Measurements from ENCODE around the gene ZNF611.
"Not testable (repeated sequence)": the region's sequence is repeated elsewhere in the genome, so short reads cannot be mapped to it uniquely, and the experiment has no call there.

The ZNF611 gene

GRCh38 chr19:52685811-52686210 is 49.0 kb downstream of the ZNF611 start:
- in situ Hi-C loops (cut with MboI; ENCODE audit: low sequenced_read_pairs), result no loop called here

- in situ Hi-C loops (cut with MboI; ENCODE audit: low sequenced_read_pairs), result not testable (repeated sequence)
Measured at GRCh38 chr19:52681216-52681615, 53.6 kb downstream of the ZNF611 start.

- in situ Hi-C loops (cut with MboI; ENCODE audit: low sequenced_read_pairs), result no loop called here
Measured at GRCh38 chr19:52679598-52679997, 55.2 kb downstream of the ZNF611 start.

GRCh38 chr19:52675239-52675638 is 59.6 kb downstream of the ZNF611 start:
- in situ Hi-C loops (cut with MboI; ENCODE audit: low sequenced_read_pairs), result not testable (repeated sequence)

GRCh38 chr19:52673014-52673413 is 61.8 kb downstream of the ZNF611 start:
- in situ Hi-C loops (cut with MboI; ENCODE audit: low sequenced_read_pairs), result no loop called here

GRCh38 chr19:52670046-52670445 is 64.8 kb downstream of the ZNF611 start:
- in situ Hi-C loops (cut with MboI; ENCODE audit: low sequenced_read_pairs), result no loop called here

GRCh38 chr19:52669586-52669985 is 65.3 kb downstream of the ZNF611 start:
- in situ Hi-C loops (cut with MboI; ENCODE audit: low sequenced_read_pairs), result no loop called here

GRCh38 chr19:52667972-52668371 is 66.9 kb downstream of the ZNF611 start:
- in situ Hi-C loops (cut with MboI; ENCODE audit: low sequenced_read_pairs), result no loop called here

- in situ Hi-C loops (cut with MboI; ENCODE audit: low sequenced_read_pairs), result no loop called here
Measured at GRCh38 chr19:52666506-52666905, 68.3 kb downstream of the ZNF611 start.

GRCh38 chr19:52665529-52665928 is 69.3 kb downstream of the ZNF611 start:
- in situ Hi-C loops (cut with MboI; ENCODE audit: low sequenced_read_pairs), result no loop called here

GRCh38 chr19:52665027-52665426 is 69.8 kb downstream of the ZNF611 start:
- in situ Hi-C loops (cut with MboI; ENCODE audit: low sequenced_read_pairs), result no loop called here

GRCh38 chr19:52664461-52664860 is 70.4 kb downstream of the ZNF611 start:
- in situ Hi-C loops (cut with MboI; ENCODE audit: low sequenced_read_pairs), result no loop called here

- in situ Hi-C loops (cut with MboI; ENCODE audit: low sequenced_read_pairs), result no loop called here
Measured at GRCh38 chr19:52662631-52663030, 72.2 kb downstream of the ZNF611 start.

GRCh38 chr19:52660981-52661380 is 73.9 kb downstream of the ZNF611 start:
- in situ Hi-C loops (cut with MboI; ENCODE audit: low sequenced_read_pairs), result no loop called here

GRCh38 chr19:52659013-52659412 is 75.8 kb downstream of the ZNF611 start:
- in situ Hi-C loops (cut with MboI; ENCODE audit: low sequenced_read_pairs), result no loop called here

- in situ Hi-C loops (cut with MboI; ENCODE audit: low sequenced_read_pairs), result no loop called here
Measured at GRCh38 chr19:52658595-52658994, 76.2 kb downstream of the ZNF611 start.

- in situ Hi-C loops (cut with MboI; ENCODE audit: low sequenced_read_pairs), result no loop called here
Measured at GRCh38 chr19:52653161-52653560, 81.7 kb downstream of the ZNF611 start.

Data from HL-60/S4 treated with phorbol 12-myristate 13-acetate at 8.2 ng/mL for 4 days and 3 days (cell line).